D721Med (cell line): ENCODE measurements around the gene GSC2.

Experiments used
- DNase-seq: peaks from one replicate; pipeline ENCODE4 v3.0.0; 2011; ENCODE audit warnings: low spot score; ENCODE audit not compliant: insufficient read length
- FAIRE-seq: peaks from 2 replicates; lab custom pipeline; 2011; peaks lifted over from hg19 to GRCh38; lab: Jason Lieb, UNC
- CTCF ChIP-seq: IDR thresholded peaks from 2 replicates; pipeline ENCODE4 v1.5.1; 2012; ENCODE audit warnings: mild to moderate bottlenecking, control low read depth; ENCODE audit not compliant: insufficient read depth; ENCODE audit errors: missing control alignments

The GSC2 gene

DNA sequence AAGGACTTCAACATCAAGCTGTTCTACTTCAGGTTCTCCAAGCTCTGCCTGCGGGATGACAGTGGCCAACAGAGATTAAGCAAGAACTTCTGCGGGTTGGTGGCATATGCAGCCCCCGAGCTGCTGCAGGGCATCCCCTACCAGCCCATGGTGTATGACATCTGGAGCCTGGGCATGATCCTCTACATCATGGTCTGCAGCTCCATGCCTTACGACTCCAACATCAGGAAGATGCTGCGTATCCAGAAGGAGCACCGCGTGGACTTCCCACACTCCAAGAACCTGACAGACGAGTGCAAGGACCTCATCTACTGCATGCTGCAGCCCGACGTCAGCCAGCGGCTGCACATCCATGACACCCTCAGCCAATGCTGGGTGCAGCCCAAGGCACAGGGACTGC is 25.1 kb downstream of the GSC2 start:
- no peak for DNase-seq
- no peak for FAIRE-seq
- TF ChIP-seq CTCF: no peak

GRCh38 chr22:19124377-19124776 is 25.7 kb downstream of the GSC2 start:
- FAIRE-seq: no peak
- no peak for DNase-seq
- TF ChIP-seq CTCF: no peak

DNA sequence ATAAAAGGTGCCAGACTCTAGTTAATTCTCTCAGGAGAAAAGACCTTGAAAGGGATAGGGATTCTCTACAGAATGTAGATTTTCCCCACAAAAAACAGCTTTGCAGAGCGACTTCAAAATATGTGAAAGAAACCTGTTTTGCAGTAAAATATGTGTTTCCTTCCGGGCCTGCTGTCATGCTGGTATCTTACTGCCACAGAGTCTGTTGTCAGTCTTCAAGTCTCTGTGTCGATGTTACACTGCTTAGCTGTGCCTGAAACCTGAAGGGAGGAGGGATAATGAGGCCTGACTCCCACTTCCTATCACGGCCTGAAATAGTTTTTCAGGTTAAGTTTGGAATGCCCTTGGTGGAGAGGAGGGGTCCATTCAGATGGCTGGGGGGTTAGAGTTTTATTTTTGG is 26.2 kb downstream of the GSC2 start:
- no peak for TF ChIP-seq CTCF
- no peak for FAIRE-seq
- no peak for DNase-seq

GRCh38 chr22:19122752-19123492 is 27.2 kb downstream of the GSC2 start:
- no peak for TF ChIP-seq CTCF
- FAIRE-seq: no peak
- DNase-seq: no peak

- no peak for TF ChIP-seq CTCF
- DNase-seq (peak; percentile 100), FAIRE-seq (no peak)
Observed at GRCh38 chr22:19122143-19122751, 27.8 kb downstream of the GSC2 start, which contains the start of gene DGCR2. TSS of gene DGCR2 (minus strand) at chr22:19122412. CDS start at chr22:19122206, 206 bp downstream.

DNA sequence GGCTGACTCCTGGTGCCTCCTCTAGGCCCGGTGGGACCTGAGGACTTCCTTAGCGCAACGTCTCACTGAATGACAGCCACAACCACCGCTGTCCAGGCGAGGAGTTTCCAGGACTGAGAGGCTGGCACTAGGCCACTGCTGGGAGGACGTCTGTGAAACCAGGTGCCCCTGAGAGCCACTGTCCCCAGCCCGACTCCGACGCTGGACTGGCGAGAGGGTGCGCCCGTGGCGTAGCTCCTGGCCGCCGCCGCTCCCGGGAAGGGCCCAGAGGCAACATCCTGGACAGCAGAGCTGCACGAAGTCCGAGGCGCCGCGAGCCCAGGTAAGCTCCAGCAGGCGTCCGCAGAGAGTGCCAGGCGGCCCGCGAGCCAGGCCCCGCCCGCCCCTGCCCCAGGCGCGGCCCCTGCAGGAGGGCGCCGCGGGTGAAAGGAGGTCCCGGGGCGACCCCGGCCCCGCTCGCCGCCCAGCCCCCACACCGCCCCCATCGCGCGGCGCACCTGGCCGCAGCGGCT is 28.4 kb downstream of the GSC2 start:
- FAIRE-seq (no peak), DNase-seq (no peak)
- TF ChIP-seq CTCF: no peak
